NCI-H1048 (cell line): Measurements from ENCODE around the gene TRIM42.

Experiments used
- DNase-seq: peaks from one replicate; lab custom pipeline; 2025; lab: John Stamatoyannopoulos, UW

The TRIM42 gene

DNA sequence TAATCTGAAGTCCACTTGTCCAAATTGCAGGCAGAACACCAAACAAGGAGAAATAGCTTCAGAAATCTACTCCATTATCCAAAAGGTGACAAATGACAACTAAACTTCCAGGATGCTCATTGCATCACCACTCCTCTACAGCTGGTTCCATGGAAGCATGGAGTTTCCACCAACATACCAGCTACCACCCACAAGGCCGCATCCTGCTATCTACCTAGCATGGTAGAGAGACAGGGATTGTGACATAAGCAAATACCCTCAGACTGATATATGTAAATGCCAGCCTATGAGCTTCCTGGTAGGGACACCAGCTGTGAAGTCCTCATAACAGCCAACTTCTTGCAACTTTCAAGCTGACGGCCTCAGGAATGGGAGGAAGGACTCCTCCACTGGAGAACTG, at the start of gene TRIM42:
TSS of gene TRIM42 (plus strand) at position 301 of the 400 bp plus-strand sequence. CDS start 166 bp downstream, outside the sequence.
- no peak for DNase-seq

DNA sequence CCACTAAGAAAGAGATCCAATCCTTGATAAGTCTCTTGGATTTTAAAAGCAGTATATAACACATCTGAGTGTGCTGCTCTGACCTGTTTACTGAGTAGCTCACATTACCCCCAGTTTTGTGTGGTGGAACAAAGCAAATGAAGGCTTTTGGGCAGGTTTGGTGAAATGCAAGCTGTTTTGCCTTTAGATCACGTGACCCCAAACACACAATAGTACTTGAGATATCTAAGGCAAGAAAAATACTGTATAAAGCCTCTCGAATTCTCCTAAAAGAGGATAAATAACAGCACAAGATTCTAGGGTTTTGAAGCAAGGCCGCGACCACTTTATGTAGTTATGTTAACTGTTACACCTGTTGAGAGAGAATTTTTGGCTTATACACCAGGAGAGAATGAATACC, 49.3 kb upstream of the TRIM42 start:
- DNase-seq, result no peak

DNA sequence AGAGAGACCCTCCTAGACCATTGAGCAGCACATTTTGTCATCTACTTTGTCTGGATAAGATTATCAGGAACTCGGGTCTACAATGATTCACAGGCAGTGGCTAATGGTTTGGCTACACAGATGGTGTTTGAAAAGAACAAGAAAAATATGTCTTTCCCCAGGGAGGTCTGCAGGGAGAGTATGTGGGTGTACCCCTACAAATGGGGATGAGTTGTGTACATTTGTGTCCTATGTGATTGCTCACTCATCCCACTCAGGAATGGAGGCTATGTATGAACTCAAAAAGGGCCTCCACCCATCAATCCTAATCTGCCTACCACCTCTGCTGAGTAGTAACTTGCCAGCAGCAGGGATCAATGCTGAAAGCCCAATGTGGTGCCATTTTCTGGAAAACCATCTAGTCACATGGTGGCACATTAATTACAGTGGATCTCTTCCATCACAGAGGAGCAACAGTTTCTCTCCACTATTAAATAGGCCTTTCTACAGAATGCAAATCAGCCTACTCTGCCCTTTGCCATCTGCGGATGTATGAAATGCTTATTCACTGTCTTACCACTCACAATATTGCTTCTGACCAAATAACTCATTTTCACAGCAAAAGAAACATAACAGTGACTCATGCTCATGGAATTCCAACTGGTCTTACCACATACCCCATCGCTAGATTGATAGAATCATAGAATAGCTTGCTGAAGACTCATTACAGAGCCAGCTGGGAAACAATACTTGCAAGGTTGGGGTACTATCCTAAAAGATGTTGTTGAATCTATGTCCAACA, 48.3 kb upstream of the TRIM42 start:
- peak; percentile 31 for DNase-seq

DNA sequence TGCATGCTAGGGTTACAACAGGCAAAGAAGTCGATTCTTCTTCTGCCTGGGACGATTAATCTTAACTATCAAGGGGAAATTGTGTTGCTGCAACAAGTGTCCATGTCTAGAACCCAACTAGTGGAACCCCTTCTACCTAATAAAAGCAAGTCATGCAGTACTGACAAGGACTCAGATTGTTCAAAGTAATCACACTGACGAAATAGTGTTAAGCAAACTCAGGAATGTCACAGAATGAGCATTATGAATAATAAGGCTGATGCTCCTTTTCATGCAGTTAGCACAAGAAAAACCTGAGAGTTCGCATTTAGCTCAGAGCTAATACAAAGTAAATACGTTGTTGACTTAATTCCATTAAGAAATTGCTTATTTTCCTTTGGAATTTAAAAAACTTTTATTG, 47.5 kb upstream of the TRIM42 start:
- no peak for DNase-seq

DNA sequence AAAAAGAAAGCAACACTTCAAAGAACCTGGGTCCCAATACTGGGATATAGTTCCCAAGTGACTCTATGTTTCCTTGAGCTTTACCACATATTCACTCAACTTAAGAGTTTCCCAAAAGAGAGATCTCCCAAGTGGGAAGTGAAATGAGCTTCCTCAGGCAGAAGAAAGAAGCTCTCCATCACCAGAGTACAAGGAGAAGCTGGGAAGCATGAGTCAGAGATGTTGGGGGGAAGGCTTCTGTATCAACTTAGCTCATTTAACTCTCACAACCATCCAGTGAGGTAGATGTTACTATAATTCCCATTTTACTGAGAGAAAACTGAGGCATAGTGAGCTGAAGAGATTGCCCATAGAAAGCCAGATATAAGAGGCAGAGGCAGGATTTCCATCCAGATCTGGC, 47.0 kb upstream of the TRIM42 start:
- DNase-seq, result no peak

DNA sequence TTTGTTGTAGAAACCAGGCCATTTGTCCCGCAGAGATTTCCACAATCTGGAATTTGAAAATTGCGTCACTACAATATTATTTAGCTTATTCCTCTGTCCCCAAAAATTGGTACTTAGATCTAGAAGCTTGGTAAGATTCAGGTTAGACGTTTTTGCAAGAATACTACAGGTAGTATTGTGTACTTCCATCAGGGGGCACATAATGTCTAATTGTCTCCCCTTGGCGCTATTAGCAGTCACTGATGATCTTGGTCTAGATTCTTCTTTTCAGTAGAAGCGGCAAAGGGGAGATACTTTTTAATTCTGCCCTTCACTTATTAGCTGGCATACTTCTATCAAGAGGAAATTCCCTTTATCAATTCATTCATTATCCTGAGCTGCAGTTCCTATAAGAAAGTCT, 42.6 kb upstream of the TRIM42 start:
- DNase-seq, result no peak

DNA sequence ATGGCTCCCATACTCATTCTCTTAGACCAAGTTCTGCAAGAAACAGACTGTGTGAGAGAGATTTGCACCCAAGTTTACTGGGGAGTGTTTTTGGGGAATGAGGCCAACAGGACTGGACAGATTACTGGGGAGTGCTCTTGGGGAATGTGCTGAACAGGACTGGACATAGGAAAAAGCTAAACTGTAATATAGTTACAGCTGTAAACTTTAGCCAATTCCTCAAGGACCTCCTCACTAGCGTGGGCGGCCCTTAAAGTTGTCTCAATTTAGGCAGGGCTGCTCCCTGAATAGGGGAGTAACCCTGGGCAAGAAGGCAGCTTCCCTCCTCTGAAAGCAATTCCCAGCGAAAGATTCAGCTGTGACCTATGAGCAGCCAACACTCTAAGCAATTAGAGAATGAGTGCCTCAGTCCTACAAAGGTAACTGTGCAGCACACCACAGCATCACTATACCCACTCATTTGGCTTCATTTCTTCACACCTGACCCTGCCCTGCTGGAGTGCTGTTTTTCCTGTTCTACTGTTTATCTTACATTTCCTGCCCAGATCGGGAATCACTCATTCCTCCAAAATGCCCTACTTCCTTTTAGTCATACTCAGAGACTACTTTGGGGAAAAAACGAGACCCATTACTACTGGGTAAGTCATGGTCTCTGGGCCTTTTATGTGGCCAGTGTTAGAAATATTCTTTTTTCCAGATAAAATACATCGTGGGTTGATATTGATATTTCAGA, 41.3 kb upstream of the TRIM42 start:
- DNase-seq, result no peak

DNA sequence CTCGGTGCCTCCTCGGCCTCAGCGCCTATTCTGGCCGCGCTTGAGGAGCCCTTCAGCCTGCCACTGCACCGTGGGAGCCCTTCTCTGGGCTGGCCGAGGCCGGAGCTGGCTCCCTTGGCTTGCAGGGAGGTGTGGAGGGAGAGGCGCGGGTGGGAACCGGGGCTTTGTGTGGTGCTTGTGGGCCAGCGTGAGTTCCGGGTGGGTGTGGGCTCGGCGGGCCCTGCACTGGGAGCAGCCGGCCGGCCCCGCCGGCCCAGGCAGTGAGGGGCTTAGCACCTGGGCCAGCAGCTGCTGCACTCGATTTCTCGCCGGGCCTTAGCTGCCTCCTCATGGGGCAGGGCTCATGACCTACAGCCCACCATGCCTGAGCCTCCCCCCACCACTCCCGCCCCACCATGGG, 26.6 kb upstream of the TRIM42 start:
- no peak for DNase-seq

- no peak for DNase-seq
Measured at GRCh38 chr3:140655678-140656077, 22.2 kb upstream of the TRIM42 start.

- no peak for DNase-seq
Measured at GRCh38 chr3:140664111-140664510, 13.8 kb upstream of the TRIM42 start.

DNA sequence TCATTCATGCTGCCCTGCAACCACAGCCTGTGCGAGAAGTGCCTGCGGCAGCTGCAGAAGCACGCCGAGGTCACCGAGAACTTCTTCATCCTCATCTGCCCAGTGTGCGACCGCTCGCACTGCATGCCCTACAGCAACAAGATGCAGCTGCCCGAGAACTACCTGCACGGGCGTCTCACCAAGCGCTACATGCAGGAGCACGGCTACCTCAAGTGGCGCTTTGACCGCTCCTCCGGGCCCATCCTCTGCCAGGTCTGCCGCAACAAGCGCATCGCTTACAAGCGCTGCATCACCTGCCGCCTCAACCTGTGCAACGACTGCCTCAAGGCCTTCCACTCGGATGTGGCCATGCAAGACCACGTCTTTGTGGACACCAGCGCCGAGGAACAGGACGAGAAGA, 4.7 kb downstream of the TRIM42 start:
- DNase-seq, result no peak

DNA sequence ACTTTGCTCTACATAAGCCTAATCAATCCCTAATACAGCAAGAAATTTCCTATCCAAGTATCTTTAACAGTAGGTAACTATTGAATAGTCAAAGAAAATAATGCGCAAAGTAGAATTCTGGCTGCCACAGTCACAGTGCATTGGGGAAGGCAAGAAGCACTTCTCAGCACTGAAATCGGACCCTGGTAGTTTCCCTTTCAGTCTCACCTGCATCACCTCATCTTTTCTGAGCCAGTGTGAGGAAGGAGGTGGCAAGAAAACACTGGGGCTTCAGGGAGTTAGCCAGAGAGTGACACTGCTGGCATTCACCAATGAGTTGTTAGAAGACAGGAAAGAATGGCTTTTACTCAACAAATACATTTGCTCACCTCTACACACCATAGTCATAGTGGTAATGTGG, 8.3 kb downstream of the TRIM42 start:
- no peak for DNase-seq

GRCh38 chr3:140686948-140687347, 9.1 kb downstream of the TRIM42 start:
- DNase-seq, result no peak

DNA sequence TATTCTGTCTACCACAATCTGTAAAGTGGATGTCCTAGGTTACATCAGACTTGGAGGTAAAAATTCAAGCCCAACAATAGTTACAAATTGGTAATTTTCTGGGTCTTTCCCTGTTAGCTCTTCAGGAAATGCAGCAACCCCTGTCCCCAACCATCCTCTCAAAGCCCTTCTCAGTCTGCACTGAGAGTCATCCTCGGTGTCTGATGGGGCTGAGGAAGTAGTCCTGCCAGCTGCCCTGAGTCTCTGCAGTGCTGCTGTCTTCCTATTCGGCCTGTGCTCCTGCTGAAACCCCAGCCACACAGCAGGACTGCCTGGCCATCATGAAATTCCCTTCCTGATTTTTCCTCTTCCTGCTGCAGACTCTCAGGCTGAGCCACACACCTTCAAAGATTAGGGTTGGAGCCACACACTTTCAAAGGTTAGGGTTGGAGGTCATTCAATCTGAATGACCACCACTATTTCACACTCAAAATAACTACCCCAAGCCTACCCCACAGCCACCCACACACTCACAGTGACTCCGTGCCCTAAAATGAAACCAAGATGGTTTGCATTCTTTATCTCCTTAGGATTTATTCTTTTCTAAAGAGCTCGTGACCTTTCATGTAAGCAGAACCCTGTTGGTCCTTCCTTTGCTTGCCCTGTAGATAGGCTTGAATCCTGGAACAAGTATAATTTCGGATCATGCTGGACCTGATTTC, 17.6 kb downstream of the TRIM42 start:
- no peak for DNase-seq

DNA sequence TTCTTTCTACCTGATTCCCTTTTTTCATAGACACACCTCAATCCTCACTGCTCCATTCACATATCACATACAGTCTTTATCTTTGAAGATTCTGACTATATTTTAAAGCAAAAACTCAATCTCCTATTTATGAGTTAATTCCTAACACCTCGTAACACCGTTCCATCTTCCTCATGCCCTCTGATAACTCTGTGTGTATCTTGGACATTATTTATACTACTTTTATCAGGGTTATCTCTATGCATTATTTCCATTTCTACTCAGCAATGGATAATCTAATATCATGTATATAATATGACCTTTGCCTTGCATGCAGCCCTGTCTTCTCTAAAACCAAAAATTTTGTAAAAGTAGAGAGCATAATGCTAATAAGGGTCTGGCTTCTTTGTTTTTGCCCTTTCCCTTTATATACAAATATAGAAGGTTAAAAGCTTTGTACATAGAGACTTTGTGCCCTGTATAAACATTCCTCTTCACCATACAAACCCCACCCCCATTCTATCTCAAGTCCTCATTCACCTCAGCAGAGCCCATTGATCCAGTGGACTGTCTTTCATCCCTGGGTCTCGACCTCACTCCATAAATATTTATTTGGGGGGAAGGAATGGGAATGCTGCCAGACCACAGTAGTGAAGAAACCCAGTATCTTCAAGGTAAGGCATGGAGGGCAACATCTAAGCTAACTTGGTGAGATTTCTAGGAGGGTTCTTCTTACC, 21.8 kb downstream of the TRIM42 start:
- DNase-seq, result no peak

DNA sequence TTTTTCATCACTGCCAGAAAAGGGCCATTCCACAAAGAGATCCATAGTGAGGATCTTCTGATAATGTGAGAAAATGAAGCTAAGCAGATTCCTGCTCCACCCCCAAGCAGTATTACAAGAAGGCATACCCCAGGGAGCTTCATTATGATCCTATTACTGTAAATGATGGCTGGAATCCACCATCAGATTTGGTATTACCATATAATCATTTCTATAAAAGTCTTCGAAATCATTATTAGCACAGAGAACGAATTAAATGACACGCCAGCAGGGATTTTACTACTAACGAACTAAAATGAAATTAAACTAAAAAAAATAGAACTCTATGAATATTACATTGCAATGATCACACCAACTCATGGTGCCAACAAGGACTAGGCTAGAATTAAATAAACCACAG, 24.4 kb downstream of the TRIM42 start:
- DNase-seq, result no peak

DNA sequence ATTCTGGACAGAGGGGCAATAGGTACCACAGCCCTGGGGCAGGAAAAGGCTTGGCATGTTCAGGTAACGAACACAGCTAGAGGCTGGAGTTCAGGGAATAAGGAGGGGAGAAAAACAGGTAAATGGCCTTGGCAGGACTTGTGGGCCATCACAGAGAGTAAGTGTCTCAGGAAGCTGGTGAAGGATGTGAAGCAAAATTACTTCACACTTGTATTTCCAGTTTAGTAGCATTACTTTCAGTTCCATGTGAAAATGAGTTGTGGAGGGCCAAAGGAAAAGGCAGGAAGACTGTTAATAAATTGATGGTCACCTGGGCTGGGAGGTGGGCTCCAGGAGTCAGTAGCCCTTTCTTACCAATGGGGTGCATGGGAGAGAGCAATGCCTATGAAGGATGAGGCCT, 25.6 kb downstream of the TRIM42 start:
- DNase-seq, result no peak

- DNase-seq, result no peak
Measured at GRCh38 chr3:140704733-140705132, 26.9 kb downstream of the TRIM42 start.

DNA sequence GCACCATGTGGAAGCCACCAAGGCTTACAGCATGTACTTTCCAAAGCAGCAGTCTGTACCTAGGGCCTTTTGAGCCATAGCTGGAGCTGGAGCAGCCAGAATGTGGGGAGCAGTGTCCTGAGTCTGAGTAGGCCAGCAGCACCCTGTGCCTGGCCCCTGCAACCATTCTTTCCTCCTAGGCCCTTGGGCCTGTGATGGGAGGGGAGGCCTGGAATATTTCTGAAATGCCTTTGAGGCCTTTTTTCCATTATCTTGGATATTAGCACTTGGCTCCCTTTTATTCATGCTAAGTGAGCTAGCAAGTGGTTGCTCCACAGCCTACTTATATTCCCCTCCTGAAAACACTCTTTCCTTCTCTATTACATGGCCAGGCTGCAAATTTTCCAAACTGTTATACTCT, 28.1 kb downstream of the TRIM42 start:
- no peak for DNase-seq

DNA sequence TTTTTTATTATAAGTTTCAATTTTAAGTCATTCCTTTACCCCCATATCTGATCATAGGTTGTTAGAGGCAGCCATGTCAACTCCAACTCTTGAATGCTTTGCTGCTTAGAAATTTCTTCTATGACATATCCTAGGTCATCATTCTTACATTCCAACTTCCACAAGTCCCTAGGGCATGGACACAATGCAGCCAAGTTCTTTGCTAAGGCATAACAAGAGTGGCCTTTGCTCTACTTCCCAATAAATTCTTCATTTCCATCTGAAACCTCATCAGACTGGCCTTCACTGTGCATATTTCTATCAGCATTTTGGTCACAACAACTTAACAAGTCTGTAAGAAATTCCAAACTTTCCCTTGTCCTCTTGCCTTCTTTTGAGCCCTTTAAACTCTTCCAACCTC, 28.5 kb downstream of the TRIM42 start:
- no peak for DNase-seq

GRCh38 chr3:140708815-140709214, 31.0 kb downstream of the TRIM42 start:
- no peak for DNase-seq

GRCh38 chr3:140709751-140710150, 31.9 kb downstream of the TRIM42 start:
- DNase-seq, result no peak
